GM12873 (cell line): Measurements from ENCODE around the gene GUCD1.

Source experiments
- TF ChIP-seq, protein P1 (sequence below): IDR thresholded peaks from 2 replicates; pipeline ENCODE4 v1.5.1; 2012; ENCODE audit warnings: low read depth, mild to moderate bottlenecking, moderate library complexity, low read length, control low read depth; ENCODE audit not compliant: insufficient read depth; ENCODE audit errors: missing control alignments

Gene GUCD1

DNA sequence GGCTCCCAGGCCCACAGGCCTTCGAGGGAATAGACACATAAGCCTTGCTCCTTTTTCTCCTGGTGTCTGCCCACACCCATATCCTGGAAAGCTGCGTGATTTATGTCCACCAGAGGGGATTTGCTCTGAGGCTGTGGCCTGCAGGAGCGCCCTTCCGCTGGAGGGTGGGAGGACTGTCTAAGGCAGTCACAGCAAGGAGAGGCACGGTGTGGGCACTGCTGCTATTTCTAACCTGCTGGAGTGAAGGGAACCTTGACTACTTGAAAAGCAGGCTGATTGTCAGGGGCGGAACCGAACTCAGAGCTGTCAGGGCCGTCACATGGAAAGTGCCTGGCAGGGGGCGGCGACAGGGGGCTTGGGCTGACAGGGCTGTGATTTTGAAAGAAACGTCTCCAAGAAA is 56.1 kb downstream of the GUCD1 start:
- TF ChIP-seq, protein P1, sequence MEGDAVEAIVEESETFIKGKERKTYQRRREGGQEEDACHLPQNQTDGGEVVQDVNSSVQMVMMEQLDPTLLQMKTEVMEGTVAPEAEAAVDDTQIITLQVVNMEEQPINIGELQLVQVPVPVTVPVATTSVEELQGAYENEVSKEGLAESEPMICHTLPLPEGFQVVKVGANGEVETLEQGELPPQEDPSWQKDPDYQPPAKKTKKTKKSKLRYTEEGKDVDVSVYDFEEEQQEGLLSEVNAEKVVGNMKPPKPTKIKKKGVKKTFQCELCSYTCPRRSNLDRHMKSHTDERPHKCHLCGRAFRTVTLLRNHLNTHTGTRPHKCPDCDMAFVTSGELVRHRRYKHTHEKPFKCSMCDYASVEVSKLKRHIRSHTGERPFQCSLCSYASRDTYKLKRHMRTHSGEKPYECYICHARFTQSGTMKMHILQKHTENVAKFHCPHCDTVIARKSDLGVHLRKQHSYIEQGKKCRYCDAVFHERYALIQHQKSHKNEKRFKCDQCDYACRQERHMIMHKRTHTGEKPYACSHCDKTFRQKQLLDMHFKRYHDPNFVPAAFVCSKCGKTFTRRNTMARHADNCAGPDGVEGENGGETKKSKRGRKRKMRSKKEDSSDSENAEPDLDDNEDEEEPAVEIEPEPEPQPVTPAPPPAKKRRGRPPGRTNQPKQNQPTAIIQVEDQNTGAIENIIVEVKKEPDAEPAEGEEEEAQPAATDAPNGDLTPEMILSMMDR: no peak

DNA sequence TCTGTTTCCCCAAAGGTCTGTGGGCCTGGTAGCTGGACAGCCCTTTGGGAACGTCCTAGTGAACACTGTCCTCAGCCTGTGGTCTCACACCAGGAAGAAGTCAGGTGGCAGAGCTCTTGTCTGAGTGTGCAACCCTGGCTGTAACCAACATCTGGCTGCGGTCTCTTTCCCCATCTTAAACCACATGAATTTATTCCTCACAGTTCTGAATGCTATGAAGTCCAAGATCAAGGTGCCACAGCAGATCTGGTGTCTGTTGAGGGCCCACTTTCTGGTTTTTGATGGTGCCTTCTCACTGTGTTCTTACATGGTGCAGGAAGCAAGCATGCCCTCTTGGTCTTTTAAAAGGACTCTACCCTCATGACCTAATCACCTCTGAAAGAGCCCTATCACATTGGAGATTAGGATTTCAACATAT is 57.1 kb downstream of the GUCD1 start:
- TF ChIP-seq, protein P1: no peak

DNA sequence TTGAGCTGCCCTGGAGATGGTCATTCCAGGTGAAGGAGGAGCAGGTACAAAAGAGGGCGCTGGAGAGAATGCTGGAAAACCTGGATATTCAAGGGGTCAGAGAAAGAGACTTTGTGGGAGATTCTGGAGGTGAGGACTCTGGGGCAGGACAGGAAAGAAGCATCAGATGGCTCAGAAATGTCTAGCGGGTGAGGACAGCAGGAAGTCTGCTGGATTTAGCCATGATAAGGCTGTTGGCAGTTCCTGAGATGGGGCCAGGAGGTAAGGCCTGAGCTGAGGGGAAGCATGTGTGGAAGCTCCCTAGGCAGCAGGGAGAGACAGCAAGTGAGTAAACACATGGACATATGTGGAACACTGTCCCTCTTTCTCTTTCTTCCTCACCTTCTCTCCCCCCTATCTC is 58.3 kb downstream of the GUCD1 start:
- TF ChIP-seq, protein P1: no peak

DNA sequence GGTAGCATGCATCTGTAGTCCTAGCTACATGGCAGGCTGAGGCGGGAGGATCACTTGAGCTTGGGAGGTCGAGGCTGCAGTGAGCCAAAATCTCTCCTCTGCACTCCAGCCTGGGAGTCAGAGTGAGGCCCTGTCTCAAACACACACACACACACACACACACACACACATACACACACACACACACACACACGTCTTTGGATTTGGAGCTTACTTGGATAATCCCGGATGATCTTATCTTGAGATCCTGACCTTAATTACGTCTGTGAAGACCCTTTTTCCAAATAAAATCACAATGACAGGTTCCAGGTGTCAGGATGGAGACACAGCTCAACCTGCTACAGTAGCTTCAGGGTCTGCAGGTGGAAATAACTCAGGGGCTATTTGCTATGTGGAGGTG is 58.7 kb downstream of the GUCD1 start:
- TF ChIP-seq, protein P1: no peak

DNA sequence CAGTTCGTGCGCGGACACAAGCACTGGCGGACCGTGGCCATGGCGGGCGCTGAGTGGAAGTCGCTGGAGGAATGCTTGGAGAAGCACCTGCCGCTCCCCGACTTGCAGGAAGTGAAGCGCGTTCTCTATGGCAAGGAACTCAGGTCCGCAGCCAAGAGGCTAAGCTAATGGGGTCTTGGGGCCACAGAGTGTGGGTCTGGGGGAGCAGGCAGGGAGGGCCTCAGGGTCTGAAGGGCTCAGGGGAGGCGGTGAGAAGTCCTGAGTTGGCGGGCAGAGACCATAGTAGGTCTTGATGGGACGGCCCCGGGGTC is 59.6 kb downstream of the GUCD1 start:
- TF ChIP-seq, protein P1: no peak

DNA sequence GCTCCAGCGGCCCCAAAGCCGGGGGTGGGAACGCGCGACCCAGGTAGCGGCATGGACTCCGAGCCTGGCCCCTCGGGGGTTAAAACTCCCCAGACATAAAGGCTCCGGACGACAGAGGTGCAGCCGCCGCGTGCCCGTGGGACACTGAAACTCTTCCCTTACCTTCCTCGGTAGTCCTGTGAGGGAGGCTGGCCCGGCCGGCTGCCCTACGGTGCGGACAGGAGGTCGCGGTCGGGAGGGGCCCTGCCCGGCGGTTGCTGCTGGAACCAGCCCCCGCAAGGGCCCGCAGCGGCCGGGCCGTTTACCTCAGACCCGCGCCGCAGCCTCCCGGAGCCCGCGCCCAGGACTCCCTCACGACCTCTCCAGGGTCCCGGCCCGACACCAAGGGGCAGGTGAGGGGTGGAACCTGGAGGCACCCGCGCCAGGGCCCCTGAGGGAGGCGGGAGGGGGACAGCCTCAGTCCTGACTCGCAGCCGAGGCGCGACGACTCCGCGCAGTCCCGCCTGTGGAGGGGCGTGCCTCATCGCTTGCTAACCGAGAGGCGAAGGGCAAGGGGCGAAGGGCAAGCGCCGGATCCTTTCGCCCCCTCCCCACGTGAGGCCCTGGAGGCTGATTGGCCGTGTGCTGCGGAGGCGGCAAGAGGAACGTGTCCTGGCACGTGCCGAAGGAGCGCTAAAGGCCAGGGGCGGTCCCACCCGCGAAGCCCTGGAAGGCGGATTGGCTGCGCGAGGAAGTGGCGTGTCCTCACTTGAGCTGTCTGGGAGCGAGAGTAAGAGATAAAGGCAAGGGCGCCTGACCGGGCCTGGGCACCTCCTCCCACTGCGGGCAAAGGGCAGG is 60.2 kb downstream of the GUCD1 start, which contains the start of gene UPB1:
Gene UPB1 (plus strand): TSS at position 805 of the 837 bp plus-strand sequence. CDS start 72 bp downstream, outside the sequence.
- TF ChIP-seq, protein P1: no peak

DNA sequence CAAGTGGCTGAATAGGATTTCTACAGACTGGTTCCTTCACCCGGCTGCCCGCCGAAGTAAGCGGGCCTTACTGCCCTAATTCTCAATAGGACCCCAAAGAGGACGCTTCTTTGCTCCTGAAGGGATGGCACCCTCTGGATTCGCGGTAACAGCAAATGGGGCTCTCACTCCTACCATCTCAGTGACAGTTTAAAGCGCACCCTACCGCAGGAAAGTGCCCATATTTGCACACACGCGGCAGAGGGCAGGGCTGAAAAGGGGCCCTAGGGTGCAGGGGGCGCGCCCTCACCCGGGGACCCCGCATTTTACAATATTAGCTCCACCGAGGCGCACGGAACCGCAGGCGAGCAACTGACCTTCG is 60.8 kb downstream of the GUCD1 start:
- TF ChIP-seq, protein P1: no peak
